Measurements from ENCODE around the gene ST7.

GRCh38 chr7:117200132-117200531, 246.8 kb downstream of the ST7 start:
- TF ChIP-seq EZH2 (IDR thresholded peaks at IDR 0.05; ENCODE audit: borderline replicate concordance, low read length) (no peak), CTCF (conservative IDR thresholded peaks at IDR 0.05 in 1 of 2, IDR thresholded peaks at IDR 0.05 in 1 of 2; ENCODE audit: extremely low read depth in 1 of 2, insufficient read depth in 1 of 2, low read depth in 1 of 2, low read length in 2 of 2) (no peak)

All from mammary epithelial cell (primary cell).